HepG2 (cell line): ENCODE measurements around the gene FOSB. TPM values are rescaled to one million over a fixed set of nuclear protein-coding genes. Genes with fewer than 3 reads are reported as not detected.

Source experiments
- DMTF1 ChIP-seq: sonication (generic); formaldehyde crosslinking; IDR thresholded peaks from 2 replicates; pipeline ENCODE4 v1.4.0; 2020; ENCODE audit warnings: mild to moderate bottlenecking, missing genetic modification reagents
- FOXK2 ChIP-seq: fragments of 450-650 bp; IDR thresholded peaks from 2 replicates; pipeline ENCODE4 v1.6.1; 2016
- HNF1B ChIP-seq: sonication (generic); formaldehyde crosslinking; IDR thresholded peaks from 2 replicates; pipeline ENCODE4 v1.5.1; 2020; ENCODE audit warnings: mild to moderate bottlenecking, moderate library complexity, missing genetic modification reagents
- HNRNPUL1 ChIP-seq: fragments of 200-400 bp; formaldehyde crosslinking; IDR thresholded peaks from 2 replicates; pipeline ENCODE4 v1.6.1; 2017; ENCODE audit warnings: low read depth, mild to moderate bottlenecking, low read length, moderate library complexity
- PHF20 ChIP-seq: sonication (generic); formaldehyde crosslinking; IDR thresholded peaks from 2 replicates; pipeline ENCODE4 v1.5.0; 2020; ENCODE audit warnings: mild to moderate bottlenecking, missing genetic modification reagents
- PHF21A ChIP-seq: sonication (generic); formaldehyde crosslinking; IDR thresholded peaks from 2 replicates; pipeline ENCODE4 v1.5.0; 2020; ENCODE audit warnings: mild to moderate bottlenecking, missing genetic modification reagents
- TBX3 ChIP-seq: fragments of 450-650 bp; IDR thresholded peaks from 2 replicates; pipeline ENCODE4 v1.6.1; 2017; ENCODE audit warnings: antibody characterized with exemption, mild to moderate bottlenecking, inconsistent platforms, borderline replicate concordance
- TIGD3 ChIP-seq: sonication (generic); formaldehyde crosslinking; IDR thresholded peaks from 2 replicates; pipeline ENCODE4 v1.5.1; 2020; ENCODE audit warnings: mild to moderate bottlenecking, missing genetic modification reagents, borderline replicate concordance
- ZNF496 ChIP-seq: sonication (generic); formaldehyde crosslinking; IDR thresholded peaks from 2 replicates; pipeline ENCODE4 v1.8.1; 2023; ENCODE audit warnings: mild to moderate bottlenecking, moderate library complexity, missing genetic modification reagents; ENCODE audit not compliant: insufficient replicate concordance
- ZNF546 ChIP-seq: sonication (generic); formaldehyde crosslinking; conservative IDR thresholded peaks from 2 replicates; pipeline ENCODE4 v1.8.1; 2023; ENCODE audit warnings: mild to moderate bottlenecking, missing genetic modification reagents
- ZNF674 ChIP-seq: sonication (generic); formaldehyde crosslinking; IDR thresholded peaks from 2 replicates; pipeline ENCODE4 v1.5.0; 2020; ENCODE audit warnings: low read depth, mild to moderate bottlenecking, missing genetic modification reagents
- ZNF777 ChIP-seq: sonication (generic); formaldehyde crosslinking; IDR thresholded peaks from 2 replicates; pipeline ENCODE4 v1.4.0; 2020; ENCODE audit warnings: missing genetic modification reagents
- ZNF83 ChIP-seq: sonication (generic); formaldehyde crosslinking; IDR thresholded peaks from 2 replicates; pipeline ENCODE4 v1.4.0; 2020; ENCODE audit warnings: missing genetic modification reagents, mild to moderate bottlenecking, borderline replicate concordance
- polyA plus RNA-seq, 8 experiments: library from polyadenylated mRNA; depleted of rRNA in 3 of 8; stranded (reverse) in 7 of 8; unstranded in 1 of 8; fragments of >200 nt; fragmentation: Illumina TruSeq in 4 of 8; extraction: Trizol in 4 of 8; gene quantifications; 2 replicates each; pipeline versions ENCODE4 v1.2.1 to v1.2.3, GENCODE V29; 2011 to 2016; ENCODE audit warnings: low read depth in 4 of 8, missing spikeins in 1 of 8, mixed read lengths in 1 of 8; ENCODE audit not compliant: insufficient read depth in 1 of 8
- total RNA-seq, 5 experiments: library from RNA; depleted of rRNA; stranded (reverse); fragments of >200 nt; fragmentation: Illumina TruSeq; extraction: Trizol; gene quantifications; 2 replicates each; pipeline ENCODE4 v1.2.3, GENCODE V29; 2016; ENCODE audit warnings: low read depth in 1 of 5
- TF ChIP-seq, protein P1 (sequence below): sonication (generic); formaldehyde crosslinking; IDR thresholded peaks from 2 replicates; pipeline ENCODE4 v1.4.0; 2020; ENCODE audit warnings: mild to moderate bottlenecking, missing genetic modification reagents

FOSB gene
- total and polyA plus RNA-seq, 2 of the 13 experiments (the other 11 are each of a cell fraction or from before 2014, with no cell fraction given), result 2.8 to 6.0 TPM

DNA sequence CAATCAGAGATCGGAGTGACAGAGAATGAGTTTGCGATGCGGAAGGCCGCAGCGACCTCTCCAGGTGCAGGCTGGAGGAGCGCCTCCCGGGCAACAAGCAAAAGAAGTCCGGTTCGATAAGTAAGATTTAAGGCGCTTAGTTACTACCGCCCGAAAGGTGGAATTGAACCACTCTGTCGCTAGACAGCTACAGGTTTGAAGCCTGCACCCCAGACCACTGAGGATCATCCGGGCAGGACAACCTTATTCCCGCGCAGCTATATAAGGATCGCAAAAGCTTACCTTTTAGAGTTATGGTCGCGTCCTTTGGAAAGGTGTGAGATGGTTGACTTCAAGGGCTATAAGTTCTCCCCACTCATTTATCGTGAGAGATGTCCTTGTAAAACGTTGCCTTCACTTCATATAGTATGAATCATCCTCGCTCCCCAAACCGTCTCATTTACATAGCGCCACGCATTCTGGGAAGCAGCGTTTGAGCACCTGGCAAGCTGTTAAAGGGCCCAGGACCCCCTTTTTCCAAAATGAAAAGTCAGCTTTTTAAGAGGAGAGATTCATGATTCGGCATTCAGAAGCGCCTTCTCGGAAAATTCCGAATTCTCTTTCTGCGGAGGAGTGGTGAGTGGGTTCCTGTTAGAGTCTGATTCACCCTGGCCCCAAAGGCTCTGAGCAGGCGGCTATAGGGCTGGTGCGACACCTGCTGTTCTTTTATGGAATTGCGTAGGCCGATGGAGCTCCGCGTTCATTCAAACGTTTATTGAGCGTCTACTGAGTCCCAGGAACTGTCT lies 10.8 kb downstream of the FOSB start (continued):
- TF ChIP-seq ZNF496, result no peak
- peak; percentile 5; the same call in 1 of the 2 replicates for TF ChIP-seq FOXK2
- TF ChIP-seq, protein P1, sequence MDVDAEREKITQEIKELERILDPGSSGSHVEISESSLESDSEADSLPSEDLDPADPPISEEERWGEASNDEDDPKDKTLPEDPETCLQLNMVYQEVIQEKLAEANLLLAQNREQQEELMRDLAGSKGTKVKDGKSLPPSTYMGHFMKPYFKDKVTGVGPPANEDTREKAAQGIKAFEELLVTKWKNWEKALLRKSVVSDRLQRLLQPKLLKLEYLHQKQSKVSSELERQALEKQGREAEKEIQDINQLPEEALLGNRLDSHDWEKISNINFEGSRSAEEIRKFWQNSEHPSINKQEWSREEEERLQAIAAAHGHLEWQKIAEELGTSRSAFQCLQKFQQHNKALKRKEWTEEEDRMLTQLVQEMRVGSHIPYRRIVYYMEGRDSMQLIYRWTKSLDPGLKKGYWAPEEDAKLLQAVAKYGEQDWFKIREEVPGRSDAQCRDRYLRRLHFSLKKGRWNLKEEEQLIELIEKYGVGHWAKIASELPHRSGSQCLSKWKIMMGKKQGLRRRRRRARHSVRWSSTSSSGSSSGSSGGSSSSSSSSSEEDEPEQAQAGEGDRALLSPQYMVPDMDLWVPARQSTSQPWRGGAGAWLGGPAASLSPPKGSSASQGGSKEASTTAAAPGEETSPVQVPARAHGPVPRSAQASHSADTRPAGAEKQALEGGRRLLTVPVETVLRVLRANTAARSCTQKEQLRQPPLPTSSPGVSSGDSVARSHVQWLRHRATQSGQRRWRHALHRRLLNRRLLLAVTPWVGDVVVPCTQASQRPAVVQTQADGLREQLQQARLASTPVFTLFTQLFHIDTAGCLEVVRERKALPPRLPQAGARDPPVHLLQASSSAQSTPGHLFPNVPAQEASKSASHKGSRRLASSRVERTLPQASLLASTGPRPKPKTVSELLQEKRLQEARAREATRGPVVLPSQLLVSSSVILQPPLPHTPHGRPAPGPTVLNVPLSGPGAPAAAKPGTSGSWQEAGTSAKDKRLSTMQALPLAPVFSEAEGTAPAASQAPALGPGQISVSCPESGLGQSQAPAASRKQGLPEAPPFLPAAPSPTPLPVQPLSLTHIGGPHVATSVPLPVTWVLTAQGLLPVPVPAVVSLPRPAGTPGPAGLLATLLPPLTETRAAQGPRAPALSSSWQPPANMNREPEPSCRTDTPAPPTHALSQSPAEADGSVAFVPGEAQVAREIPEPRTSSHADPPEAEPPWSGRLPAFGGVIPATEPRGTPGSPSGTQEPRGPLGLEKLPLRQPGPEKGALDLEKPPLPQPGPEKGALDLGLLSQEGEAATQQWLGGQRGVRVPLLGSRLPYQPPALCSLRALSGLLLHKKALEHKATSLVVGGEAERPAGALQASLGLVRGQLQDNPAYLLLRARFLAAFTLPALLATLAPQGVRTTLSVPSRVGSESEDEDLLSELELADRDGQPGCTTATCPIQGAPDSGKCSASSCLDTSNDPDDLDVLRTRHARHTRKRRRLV (CRISPR knock-in tag), result peak; percentile 100
- TF ChIP-seq ZNF546 (CRISPR knock-in tag), result no peak
- TF ChIP-seq PHF21A, result peak; percentile 81
- no peak for TF ChIP-seq DMTF1 (CRISPR knock-in tag)
- TF ChIP-seq HNRNPUL1, result no peak
- peak; percentile 74 for TF ChIP-seq HNF1B (CRISPR knock-in tag)
- 0 out of 2 replicates have a peak, but pooled peaks have one; percentile 43 for TF ChIP-seq TBX3
- TF ChIP-seq ZNF777 (CRISPR knock-in tag), result peak; percentile 65; the same call in 1 of the 2 replicates
- no peak for TF ChIP-seq ZNF83 (CRISPR knock-in tag)
- no peak for TF ChIP-seq ZNF674 (CRISPR knock-in tag)
- TF ChIP-seq PHF20 (CRISPR knock-in tag), result no peak
- 0 out of 2 replicates have a peak, but pooled peaks have one; percentile 53 for TF ChIP-seq TIGD3 (CRISPR knock-in tag)
